Neuron (in vitro differentiated cells): ENCODE data around the gene FAM53A.
"Not testable (repeated sequence)": the region's sequence is repeated elsewhere in the genome, so short reads cannot be mapped to it uniquely, and the experiment has no call there.

Experiments
- H2AFZ ChIP-seq: one replicate; pipeline ENCODE4 v1.6.1; 2013; ENCODE audit warnings: low read depth, mild to moderate bottlenecking, inconsistent platforms, low read length, moderate library complexity
- H3K27me3 ChIP-seq: one replicate; pipeline ENCODE4 v1.6.1; 2013; ENCODE audit warnings: low read length; ENCODE audit not compliant: insufficient read depth
- H3K36me3 ChIP-seq: one replicate; pipeline ENCODE4 v1.6.1; 2013; ENCODE audit warnings: low read length; ENCODE audit not compliant: insufficient read depth
- H3K4me1 ChIP-seq: one replicate; pipeline ENCODE4 v1.6.1; 2013; ENCODE audit warnings: low read length; ENCODE audit not compliant: insufficient read depth
- H3K4me3 ChIP-seq: 2 replicates; pipeline ENCODE4 v1.5.1; 2013; ENCODE audit warnings: mild to moderate bottlenecking, low read length, moderate library complexity
- H3K9me3 ChIP-seq: one replicate; pipeline ENCODE4 v1.6.1; 2013; ENCODE audit warnings: low read length

FAM53A gene

DNA sequence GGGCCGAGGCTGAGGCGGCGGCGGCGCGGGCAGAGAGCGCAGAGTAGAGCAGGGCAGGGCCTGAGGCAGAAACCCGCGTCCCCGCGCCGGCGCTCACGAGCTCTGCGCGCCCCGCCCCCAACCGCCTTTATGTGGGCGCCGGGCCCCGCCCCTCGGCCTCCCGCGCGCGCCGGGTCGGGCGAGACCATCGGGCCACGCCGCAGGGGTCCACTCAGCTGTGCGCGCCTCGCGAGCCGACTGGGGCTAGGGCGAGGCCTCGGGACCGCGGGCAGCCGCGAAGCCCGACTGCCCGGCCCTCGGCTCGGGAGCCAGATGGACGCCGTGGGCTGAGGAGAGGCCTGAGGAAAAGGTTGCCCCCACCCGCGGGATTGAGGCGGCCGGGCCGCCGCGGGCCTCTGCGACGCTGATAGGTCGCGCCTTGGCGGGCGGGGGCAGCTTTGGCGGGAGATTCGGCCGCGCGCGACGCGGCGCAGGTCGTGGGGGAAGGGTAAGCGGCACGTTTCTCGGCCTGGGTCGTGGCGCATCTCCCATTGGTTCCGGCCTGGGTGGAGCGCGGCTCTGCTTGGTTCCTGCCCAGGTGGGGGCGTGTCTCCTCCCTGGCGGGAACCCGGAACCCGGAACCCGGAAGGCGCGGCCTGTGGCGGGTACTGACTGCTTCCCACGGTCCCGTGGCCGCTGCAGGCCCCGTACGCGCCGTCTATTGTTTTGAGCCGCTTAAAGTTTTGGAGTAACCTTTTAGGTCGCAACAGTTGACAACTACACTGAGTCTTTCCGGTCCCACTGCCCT is 28.3 kb upstream of the FAM53A start, which contains the start of gene SLBP:
Gene SLBP (minus strand): TSS at position 104 of the 787 bp plus-strand sequence. CDS start 131 bp downstream, outside the sequence.
- peaks cover 25% of the 10 kb centered on the region for H3K36me3 ChIP-seq

DNA sequence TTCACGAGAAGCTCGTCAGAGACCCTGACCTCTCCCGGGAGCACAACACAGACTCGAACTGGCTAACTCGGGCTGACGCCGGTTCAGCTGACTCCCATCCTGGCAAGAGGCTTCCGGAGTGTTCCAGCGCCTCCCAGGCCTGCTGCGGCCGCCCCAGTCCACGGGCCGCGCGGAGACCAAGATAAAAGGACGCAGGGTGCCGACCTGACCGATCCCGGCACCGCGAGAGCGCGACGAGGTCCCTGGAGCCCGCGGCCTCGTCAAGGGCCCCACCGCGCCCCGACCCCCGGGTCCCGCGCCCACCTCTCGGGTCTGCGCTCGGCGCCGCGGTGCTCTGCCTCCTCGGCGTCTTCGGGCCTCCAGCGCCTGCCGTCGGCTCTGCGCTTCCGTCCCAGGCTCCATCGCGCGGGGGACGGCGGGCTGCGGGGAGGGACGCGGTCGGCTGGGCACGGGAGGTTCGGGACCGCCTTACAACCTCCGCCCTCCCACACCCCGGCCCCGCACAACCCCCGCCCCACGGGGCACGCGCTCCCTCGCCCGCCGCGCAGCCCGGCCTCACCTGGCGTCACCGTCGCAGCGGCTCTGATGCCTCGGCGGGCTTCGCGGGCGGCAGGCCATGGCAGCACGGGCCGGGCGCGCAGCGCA is 27.6 kb upstream of the FAM53A start:
- Histone ChIP-seq H3K9me3 (peaks cover 1% of the 10 kb centered on the region), H3K36me3 (peaks cover 19% of the 10 kb centered on the region), H3K4me3 (peak overlapping the region; percentile 100), H3K27me3 (no peaks in the 10 kb centered on the region), H2AFZ (peak overlapping the region; percentile 98), H3K4me1 (peaks cover 38% of the 10 kb centered on the region)

More for the DNA sequence above, 28.3 kb upstream of the FAM53A start, which contains the start of gene SLBP:
- H3K4me3 ChIP-seq = peak within 1 kb of the TSS; percentile 100
- H3K9me3 ChIP-seq = peaks cover 1% of the 10 kb centered on the region
- no peaks in the 10 kb centered on the region for H3K27me3 ChIP-seq
- H2AFZ ChIP-seq = peak within 1 kb of the TSS; percentile 98
- peaks cover 38% of the 10 kb centered on the region for H3K4me1 ChIP-seq

DNA sequence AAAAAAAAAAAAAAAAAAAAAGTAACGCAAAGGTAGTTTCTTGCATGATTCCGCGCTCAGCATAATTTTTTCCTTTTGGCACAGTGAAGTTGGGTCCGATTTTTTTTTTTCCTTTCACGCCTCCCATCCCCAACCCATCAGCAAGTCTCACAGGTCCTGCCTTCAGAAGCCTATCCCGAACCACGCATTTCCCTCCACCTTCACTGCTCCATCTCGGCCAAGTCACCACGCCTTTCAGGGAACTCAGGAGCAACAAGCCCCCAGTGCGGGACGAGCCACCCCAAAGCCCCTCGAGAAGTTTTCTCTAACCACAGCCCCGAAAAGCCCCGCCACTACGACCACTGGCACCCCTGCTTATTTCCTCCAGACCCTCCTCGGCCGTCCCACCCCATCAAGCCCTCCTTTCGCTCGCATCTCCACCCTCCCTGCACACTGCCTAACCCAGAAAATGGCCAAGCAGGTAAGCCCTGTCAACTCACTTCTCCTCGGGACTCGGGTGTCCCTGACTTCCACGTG is 27.0 kb upstream of the FAM53A start:
- Histone ChIP-seq H2AFZ (no peak overlapping the region), H3K4me3 (peak overlapping the region; percentile 100), H3K27me3 (no peaks in the 10 kb centered on the region), H3K4me1 (peaks cover 38% of the 10 kb centered on the region), H3K36me3 (peaks cover 20% of the 10 kb centered on the region), H3K9me3 (peaks cover 1% of the 10 kb centered on the region)

DNA sequence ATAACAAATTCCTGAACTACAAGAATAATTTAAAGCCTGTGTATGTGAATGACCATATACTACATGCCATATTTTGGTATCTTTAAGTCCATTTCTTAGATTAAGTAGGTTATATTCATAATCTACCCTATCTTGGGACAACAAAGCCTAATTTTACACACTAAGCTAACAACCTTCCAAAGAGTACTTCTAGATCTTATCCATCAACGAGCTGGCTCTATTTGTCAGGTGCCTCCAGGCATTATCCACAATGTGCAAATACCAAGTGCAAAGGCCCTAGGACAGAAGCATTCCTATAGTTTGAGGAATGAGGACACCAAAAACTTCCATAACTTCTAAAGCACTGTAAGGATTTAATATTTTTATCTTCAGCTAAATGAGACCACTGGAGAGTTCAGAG is 24.5 kb upstream of the FAM53A start:
- peaks cover 43% of the 10 kb centered on the region for H3K36me3 ChIP-seq
- no peak overlapping the region for H3K4me3 ChIP-seq
- H3K27me3 ChIP-seq = no peaks in the 10 kb centered on the region
- H2AFZ ChIP-seq = no peak overlapping the region
- peaks cover 16% of the 10 kb centered on the region for H3K4me1 ChIP-seq
- peaks cover 1% of the 10 kb centered on the region for H3K9me3 ChIP-seq

DNA sequence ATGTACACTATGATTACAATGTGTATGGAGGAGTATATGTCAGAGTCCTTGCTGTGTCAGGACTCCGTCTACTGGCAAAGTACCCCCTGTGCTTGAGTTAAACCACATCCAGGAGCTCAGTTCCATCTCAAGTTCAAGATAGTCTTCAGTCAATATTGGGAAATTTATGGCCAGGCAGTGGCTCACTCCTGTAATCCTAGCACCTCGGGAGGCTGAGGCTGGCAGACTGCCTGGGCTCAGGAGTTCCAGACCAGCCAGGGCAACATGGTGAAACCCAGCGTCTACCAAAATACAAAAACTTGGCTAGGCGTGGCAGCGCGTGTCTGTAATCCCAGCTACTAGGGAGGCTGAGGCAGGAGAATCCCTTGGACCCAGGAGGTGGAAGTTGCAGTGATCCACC is 22.2 kb upstream of the FAM53A start:
- no peaks in the 10 kb centered on the region for H3K27me3 ChIP-seq
- H3K4me1 ChIP-seq = peaks cover 7% of the 10 kb centered on the region
- peaks cover 62% of the 10 kb centered on the region for H3K36me3 ChIP-seq
- no peak overlapping the region for H2AFZ ChIP-seq
- peaks cover 1% of the 10 kb centered on the region for H3K9me3 ChIP-seq
- H3K4me3 ChIP-seq = no peak overlapping the region

DNA sequence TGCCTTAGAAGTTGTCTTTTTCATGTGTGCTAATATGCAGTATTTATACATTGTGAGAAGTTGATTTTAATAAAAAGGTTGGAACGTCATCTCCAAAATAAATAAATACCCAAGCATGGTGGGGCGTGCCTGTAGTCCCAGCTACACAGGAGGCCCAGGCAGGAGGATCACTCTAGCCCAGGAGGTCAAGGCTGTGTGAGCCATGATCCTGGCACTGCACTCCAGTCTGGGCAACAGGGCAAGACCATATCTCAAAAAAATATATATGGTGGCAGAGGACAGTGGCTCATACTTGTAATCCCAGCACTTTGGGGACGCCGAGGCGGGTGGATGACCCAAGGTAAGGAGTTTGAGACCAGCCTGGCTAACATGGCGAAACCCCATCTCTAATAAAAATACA is 21.6 kb upstream of the FAM53A start:
- peaks cover 68% of the 10 kb centered on the region for H3K36me3 ChIP-seq
- peaks cover 1% of the 10 kb centered on the region for H3K9me3 ChIP-seq
- no peak overlapping the region for H3K4me3 ChIP-seq
- H3K4me1 ChIP-seq = peaks cover 1% of the 10 kb centered on the region
- no peaks in the 10 kb centered on the region for H3K27me3 ChIP-seq
- no peak overlapping the region for H2AFZ ChIP-seq

DNA sequence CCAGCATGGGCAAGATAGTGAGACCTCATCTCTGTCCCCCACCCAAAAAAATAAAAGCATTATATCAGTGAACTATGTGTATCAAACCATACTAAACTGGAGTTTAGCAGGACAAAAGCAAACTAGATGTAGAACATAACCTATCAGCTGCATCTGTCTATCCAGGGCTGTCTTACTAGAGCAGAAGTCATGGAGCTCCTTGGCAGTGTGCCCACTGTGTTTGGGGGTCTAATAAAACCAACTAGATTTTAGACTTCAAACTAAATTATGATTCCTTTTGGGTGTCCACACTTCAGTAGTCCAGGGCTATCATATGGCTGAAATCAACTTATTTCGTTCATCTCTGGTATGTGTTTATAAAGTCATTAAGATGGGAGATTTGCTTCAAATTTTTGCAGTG is 19.8 kb upstream of the FAM53A start:
- Histone ChIP-seq H3K4me3 (no peak overlapping the region), H3K4me1 (no peaks in the 10 kb centered on the region), H3K27me3 (no peaks in the 10 kb centered on the region), H2AFZ (no peak overlapping the region), H3K9me3 (peaks cover 1% of the 10 kb centered on the region), H3K36me3 (peaks cover 78% of the 10 kb centered on the region)

DNA sequence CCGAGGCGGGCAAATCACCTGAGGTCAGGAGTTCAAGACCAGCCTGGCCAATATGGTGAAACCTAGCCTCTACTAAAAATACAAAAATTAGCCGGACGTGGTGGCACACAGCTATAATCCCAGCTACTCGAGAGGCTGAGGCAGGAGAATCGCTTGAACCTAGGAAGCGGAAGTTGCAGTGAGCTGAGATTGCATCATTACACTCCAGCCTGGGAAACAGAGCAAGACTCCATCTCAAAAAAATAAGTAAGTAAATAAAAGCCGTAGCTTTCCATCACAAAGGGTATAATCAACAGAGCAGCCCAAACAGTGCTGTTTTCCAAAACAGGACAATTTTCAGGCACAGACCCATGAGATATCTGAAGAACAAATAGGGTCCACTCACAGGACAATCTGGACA is 17.6 kb upstream of the FAM53A start:
- H2AFZ ChIP-seq, H3K27me3 ChIP-seq, H3K4me3 ChIP-seq, H3K4me1 ChIP-seq, H3K9me3 ChIP-seq: not testable (repeated sequence)
- H3K36me3 ChIP-seq = peaks cover 85% of the 10 kb centered on the region

DNA sequence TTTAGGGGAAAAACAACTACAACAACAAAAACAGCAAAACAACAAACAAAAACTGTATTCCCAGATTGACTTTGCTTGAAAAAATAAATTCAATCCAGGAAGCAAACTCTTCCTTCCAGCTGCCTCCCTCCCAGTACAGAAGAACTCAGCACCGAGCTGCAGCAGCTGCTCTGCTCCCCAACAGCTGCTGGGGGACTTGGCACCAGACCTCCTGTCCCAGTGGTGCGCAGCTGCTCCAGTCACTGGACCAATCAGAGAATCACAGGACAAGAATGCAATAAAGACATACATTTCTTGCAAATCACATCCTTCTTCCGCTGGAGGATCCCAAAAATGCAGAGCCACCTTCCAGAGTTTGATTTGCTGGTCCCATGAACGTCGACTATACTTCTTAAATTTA is 11.8 kb upstream of the FAM53A start:
- no peaks in the 10 kb centered on the region for H3K27me3 ChIP-seq
- no peak overlapping the region for H3K4me3 ChIP-seq
- H3K4me1 ChIP-seq = no peaks in the 10 kb centered on the region
- H3K9me3 ChIP-seq = no peaks in the 10 kb centered on the region
- H3K36me3 ChIP-seq = peaks cover 84% of the 10 kb centered on the region
- no peak overlapping the region for H2AFZ ChIP-seq

DNA sequence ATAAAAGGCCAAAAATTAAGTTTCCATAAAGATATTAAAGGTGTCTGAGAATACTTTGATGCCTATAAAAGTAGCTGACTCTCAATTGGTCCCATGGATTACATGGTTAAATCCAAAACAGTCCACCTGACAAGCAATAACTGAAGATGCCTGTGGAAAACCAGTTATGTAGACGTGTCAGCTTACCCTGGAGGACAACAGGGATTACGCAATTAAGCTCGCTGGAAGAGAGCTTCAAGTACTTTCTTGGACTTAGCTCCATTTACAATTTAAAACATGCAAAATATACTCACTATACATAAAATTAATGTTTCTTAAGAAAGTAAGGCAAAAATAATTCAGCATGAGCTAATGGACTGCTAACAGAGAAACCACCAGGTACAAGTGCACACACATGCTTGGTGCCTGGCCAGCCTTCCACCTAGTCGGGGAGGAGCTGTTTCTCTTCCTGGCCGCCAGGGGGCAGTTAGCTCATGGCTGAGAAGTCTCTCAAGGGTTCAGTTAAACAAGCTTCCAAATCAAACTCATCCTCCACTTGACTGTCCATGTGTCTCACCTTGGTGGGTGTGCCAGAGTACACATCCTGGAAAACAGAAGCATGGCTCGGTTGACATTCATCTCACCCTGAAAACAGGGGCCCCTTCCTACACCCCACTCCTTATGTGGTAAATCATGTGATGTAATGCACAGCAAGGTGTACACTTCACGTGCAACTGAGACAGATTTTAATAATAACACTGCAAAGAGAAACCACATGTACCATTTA is 9.2 kb upstream of the FAM53A start:
- Histone ChIP-seq H3K27me3 (no peaks in the 10 kb centered on the region), H2AFZ (no peak overlapping the region), H3K9me3 (no peaks in the 10 kb centered on the region), H3K4me1 (no peaks in the 10 kb centered on the region), H3K4me3 (no peak overlapping the region), H3K36me3 (peaks cover 64% of the 10 kb centered on the region)

DNA sequence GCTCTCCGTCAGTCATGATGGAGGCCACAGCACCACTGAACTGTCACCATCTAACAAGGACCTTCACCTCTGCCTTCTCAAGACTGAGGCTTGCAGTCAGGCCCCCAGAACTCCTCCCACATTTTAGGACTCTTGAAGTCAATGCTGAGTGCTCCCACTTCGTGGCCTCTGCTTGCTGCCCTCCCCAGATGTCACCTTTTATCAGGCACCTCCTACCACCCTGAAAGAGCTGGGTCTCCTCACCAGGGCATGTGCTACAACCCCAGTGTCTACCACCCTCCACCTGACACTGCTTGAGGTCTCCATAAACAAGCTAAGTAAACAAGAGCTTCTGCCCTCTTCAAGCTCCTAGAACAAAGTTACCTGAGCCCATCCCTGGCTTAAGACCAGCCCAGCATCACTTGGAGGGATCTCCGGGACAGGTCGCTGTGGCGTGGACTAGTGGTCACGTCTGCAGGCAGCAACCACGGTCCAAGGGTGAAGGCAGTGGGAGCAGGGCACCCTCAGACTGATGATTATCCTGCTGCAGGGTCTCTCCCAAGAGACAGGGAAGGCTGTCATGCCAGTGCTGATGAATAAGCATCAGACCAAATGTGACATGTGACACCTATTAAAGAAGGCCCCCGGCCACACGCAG is 7.7 kb upstream of the FAM53A start:
- Histone ChIP-seq H3K36me3 (peaks cover 55% of the 10 kb centered on the region), H3K4me3 (no peak overlapping the region), H3K4me1 (no peaks in the 10 kb centered on the region), H2AFZ (no peak overlapping the region), H3K9me3 (no peaks in the 10 kb centered on the region), H3K27me3 (no peaks in the 10 kb centered on the region)

DNA sequence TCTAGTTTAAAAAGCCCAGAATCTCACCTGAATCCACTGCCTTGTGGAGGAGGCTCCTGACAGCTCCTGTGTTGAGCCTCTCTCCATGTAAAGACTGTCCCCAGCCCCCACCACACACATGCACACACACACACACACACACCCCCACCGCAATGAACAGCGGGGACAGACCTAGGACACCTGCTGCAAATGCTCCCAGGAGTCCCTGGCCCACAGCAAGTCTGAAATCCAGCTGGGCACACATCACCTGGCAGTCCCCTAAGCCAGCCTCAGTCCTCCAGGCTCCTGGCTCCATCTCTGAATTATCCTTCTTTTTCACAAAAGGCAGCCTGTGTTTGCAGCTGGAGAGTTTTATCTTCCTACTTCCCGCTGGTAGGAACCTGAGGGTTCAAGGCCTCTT is 6.6 kb upstream of the FAM53A start:
- no peak overlapping the region for H2AFZ ChIP-seq
- H3K4me1 ChIP-seq = no peaks in the 10 kb centered on the region
- no peaks in the 10 kb centered on the region for H3K27me3 ChIP-seq
- peaks cover 49% of the 10 kb centered on the region for H3K36me3 ChIP-seq
- no peaks in the 10 kb centered on the region for H3K9me3 ChIP-seq
- no peak overlapping the region for H3K4me3 ChIP-seq
